ENCODE data around the gene TGM4.

Gene TGM4

DNA sequence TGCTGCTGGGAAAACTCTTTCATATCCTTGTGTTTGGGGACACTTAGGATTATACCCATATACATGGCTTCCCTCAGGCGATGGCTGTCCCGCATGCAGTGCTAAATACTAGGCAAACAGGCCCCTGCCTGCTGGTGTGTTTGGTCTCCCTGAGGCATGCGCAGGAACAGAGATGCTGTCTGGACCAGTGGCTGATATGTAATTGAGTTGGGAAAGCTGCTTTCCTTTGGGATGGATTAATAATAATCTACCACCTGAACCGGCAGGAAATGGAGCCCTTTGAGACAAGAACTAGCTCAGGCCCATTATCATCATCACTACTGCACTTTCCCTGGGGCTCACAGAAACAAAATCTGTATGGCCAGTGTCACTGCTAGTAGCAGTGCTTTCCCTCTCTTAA is 83.6 kb downstream of the TGM4 start:
- DNase-seq, result no peak

DNA sequence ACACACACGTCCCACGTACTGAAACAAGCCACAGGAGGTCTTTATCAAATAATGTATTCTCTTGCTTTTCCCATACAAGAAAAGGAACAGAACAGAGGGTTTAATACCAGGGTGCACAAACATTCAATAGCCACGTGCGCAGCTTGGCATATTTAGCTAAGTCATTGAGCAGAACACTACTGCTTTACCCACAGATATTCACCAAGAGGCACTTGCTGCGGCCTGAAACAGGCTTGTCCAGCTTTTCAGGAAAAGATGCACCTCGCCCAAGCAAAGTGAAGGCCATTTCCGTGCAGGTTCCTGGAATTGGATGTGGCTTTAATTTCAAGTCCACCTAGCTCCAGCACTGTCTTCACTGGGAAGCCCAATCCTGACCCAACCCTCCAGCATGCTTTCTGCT is 84.0 kb downstream of the TGM4 start:
- DNase-seq, result no peak

DNA sequence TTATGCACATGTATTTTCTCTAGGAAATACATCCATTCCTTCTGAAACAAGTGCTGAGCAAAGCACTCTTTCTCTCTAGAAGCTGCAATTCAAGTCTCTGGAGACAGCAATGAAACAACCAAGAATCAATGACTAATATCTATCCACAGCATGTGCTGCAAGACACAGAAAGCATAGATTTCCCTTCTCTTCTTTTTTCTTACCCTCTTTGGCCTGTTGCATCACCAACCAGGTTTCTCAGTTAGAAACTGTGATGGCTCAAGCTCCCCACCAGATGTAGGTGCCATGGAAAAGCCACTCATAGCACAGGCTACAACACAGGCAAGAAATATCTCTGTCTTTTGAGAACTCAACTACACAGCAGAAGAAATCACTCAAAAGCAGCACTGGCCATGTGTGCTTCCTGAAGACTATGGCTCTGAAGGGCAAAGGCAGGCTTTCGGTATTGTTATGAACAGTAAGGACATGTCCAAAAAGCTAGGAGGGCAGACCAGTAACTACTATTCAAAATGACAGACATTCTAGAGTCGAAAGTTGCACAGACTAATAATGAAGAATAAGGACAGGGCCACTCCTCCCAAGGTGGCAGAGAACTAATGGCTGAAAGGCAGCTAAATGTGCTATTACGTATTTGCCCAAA is 86.1 kb downstream of the TGM4 start:
- no peak for DNase-seq

DNA sequence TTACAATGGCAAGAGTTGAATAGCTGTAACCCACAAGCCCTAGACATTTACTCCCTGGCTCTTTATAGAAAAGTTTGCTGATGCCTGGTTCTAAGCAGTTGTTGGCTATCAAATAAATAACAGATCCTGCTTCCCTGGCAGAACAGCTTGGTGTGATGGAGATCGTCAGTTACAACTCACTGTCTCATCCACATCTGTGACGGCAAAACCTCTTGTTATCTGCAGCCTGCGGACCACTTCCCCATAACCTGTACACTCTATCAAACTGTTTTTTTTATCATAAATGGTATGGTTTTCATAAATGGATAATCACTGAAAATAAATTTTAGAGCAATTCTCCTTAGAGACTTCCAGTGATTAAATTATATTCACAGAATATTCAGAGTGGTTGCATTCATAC is 87.5 kb downstream of the TGM4 start:
- no peak for DNase-seq

DNA sequence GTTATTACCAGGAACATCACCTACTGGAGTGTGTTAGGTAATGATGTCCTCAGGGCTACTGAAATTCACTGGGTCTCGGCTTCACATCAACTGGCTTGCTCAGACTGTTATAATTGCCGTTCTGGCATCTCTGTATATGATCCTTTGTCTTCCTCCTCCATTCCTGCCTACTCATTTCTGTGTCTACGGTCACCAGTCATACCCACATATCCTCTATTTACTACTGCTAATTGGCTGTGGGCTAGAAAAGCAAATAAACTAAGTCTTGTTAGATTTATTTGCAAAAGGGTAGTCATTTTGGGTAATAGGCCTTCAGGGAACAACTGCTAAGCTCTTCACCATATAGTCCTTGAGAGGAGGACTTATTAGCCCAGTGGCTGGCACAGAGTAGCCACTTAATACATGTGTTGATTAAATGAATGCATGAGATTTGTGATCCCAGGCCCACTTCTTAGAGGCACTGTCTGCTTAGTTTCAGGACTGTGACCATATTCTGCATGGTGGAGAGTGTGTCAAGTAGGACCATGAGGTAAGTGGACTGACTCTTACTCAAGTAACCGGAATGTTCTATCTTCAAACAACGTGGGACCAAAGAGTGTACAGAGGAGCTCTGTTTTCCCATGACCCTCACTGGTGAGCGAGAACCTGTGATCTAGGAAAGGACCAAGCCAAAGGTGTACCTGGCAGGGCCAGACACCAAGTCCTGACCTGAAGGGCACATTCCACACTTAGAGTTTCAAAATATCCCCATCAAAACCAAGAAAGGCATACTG is 88.4 kb downstream of the TGM4 start:
- DNase-seq, result no peak

DNA sequence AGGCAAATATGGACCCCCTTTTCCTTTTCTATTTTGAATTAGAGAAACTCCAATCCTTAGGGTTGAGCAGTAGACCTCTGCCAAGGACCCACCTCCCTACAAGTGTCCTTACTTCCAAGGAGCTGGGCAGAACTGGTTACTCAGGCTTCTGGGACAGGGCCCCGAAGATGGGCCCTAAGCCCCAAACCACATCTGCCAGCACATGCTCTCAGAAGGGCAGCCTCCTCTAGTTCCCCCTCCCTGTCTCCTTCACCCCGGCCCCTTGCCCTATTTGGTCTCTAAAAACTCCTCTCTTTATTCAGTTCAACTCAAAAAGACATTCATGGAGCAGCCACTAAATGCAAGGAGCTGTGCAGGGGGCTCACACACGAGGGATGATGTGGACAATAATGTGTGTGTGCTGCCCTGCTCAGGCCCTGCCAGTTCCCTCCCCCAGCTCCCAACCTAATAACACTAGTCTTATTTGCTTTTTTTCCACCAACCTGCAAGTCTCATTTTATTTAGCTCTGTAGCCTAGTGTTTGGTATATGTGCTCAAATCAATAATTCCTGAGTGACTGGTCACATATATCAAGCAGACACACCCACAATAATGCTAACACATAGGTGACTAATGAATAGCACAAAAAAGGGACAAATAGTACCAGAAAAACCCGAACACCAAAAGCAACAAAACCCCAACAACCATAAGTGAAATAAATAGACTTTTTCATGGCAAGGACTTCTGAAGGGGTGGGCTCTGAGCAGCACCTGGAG is 89.3 kb downstream of the TGM4 start:
- no peak for DNase-seq

Measured in NCI-H2171 treated with DMSO at 0.1 percent for 48 hours (cell line).